ENCODE measurements around the gene RAB36.

DNA sequence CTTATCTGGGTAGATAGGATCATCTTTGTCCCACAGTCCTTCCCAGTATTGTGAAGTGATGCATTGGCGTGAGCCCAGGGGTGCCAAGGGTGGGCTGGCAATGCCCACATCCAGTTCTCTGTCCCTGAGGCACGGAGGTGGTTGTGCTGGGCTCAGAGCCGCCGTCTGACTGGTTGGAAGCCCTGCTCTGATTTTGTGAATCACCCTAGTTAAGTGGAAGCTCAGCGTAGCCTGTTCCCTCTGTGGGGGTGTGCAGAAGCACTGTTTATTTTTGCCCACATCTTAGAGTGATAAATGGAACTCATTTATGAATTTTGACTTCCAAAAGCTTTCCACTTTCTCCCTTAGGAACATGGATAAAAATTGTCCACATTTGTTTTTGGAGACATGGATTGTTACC lies 48.6 kb downstream of the RAB36 start:
- TF ChIP-seq, protein P1, sequence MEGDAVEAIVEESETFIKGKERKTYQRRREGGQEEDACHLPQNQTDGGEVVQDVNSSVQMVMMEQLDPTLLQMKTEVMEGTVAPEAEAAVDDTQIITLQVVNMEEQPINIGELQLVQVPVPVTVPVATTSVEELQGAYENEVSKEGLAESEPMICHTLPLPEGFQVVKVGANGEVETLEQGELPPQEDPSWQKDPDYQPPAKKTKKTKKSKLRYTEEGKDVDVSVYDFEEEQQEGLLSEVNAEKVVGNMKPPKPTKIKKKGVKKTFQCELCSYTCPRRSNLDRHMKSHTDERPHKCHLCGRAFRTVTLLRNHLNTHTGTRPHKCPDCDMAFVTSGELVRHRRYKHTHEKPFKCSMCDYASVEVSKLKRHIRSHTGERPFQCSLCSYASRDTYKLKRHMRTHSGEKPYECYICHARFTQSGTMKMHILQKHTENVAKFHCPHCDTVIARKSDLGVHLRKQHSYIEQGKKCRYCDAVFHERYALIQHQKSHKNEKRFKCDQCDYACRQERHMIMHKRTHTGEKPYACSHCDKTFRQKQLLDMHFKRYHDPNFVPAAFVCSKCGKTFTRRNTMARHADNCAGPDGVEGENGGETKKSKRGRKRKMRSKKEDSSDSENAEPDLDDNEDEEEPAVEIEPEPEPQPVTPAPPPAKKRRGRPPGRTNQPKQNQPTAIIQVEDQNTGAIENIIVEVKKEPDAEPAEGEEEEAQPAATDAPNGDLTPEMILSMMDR (conservative IDR thresholded peaks at IDR 0.05; ENCODE audit: low read length): no peak
- no peak for TF ChIP-seq EZH2phosphoT487 (IDR thresholded peaks at IDR 0.05; ENCODE audit: borderline replicate concordance)
